GM23338 (cell line): ENCODE results near the gene DOCK1. TPM values are rescaled to one million over a fixed set of nuclear protein-coding genes. Genes with fewer than 3 reads are reported as not detected.

ENCODE experiments used
- ATAC-seq: fragments of 200-7000 bp; cut with Tn5 transposase; 3 replicates; pipeline ENCODE4 v1.9.1; 2020
- DNase-seq: peaks from one replicate; pipeline ENCODE4 v3.0.0-alpha.2; 2015; ENCODE audit warnings: low spot score
- H2AFZ ChIP-seq: fragments of 200-600 bp; sonication (generic); 2 replicates; pipeline ENCODE4 v1.8.0; 2016; ENCODE audit warnings: antibody characterized with exemption, mild to moderate bottlenecking, moderate library complexity
- H3F3A ChIP-seq: fragments of 200-600 bp; sonication (generic); replicated peaks from 2 replicates; pipeline ENCODE4 v1.8.0; 2017; ENCODE audit warnings: antibody characterized with exemption, mixed run types, low read depth
- H3K27ac ChIP-seq: fragments of 200-600 bp; sonication (generic); 2 replicates; pipeline ENCODE4 v1.6.1; 2016; ENCODE audit warnings: low read depth
- H3K27me3 ChIP-seq: fragments of 200-600 bp; sonication (generic); 2 replicates; pipeline ENCODE4 v1.8.0; 2016; ENCODE audit warnings: mild to moderate bottlenecking, mixed run types, moderate library complexity; ENCODE audit not compliant: insufficient read depth
- H3K36me3 ChIP-seq: fragments of 200-600 bp; sonication (generic); 2 replicates; pipeline ENCODE4 v1.8.0; 2016; ENCODE audit warnings: mild to moderate bottlenecking; ENCODE audit not compliant: insufficient read depth
- H3K4me1 ChIP-seq: fragments of 200-600 bp; sonication (generic); 2 replicates; pipeline ENCODE4 v1.8.0; 2016; ENCODE audit warnings: mild to moderate bottlenecking, moderate library complexity; ENCODE audit not compliant: insufficient read depth
- H3K4me2 ChIP-seq: fragments of 200-600 bp; sonication (generic); 2 replicates; pipeline ENCODE4 v1.7.1; 2017; ENCODE audit warnings: mixed run types
- H3K4me3 ChIP-seq: fragments of 200-600 bp; sonication (generic); 2 replicates; pipeline ENCODE4 v1.6.1; 2016; ENCODE audit warnings: mixed run types
- H3K79me2 ChIP-seq: fragments of 200-600 bp; sonication (generic); replicated peaks from 2 replicates; pipeline ENCODE4 v1.8.0; 2017; ENCODE audit warnings: mild to moderate bottlenecking; ENCODE audit not compliant: insufficient read depth
- H3K9me2 ChIP-seq: fragments of 200-600 bp; sonication (generic); 2 replicates; pipeline ENCODE4 v1.8.0; 2017; ENCODE audit not compliant: insufficient read depth
- H4K20me1 ChIP-seq: fragments of 200-600 bp; sonication (generic); replicated peaks from 2 replicates; pipeline ENCODE4 v1.8.0; 2017; ENCODE audit warnings: mild to moderate bottlenecking; ENCODE audit not compliant: insufficient read depth
- H3K27ac Mint-ChIP-seq: 2 replicates; pipeline ENCODE4 v1.8.0; 2020; ENCODE audit warnings: inconsistent platforms, mild to moderate bottlenecking, moderate library complexity, mixed read lengths
- H3K27me3 Mint-ChIP-seq: 3 replicates; pipeline ENCODE4 v1.8.0; 2022; ENCODE audit warnings: low read depth, mild to moderate bottlenecking, moderate library complexity, mixed read lengths, inconsistent platforms; ENCODE audit not compliant: insufficient read depth, poor library complexity
- H3K36me3 Mint-ChIP-seq: 3 replicates; pipeline ENCODE4 v1.8.0; 2021; ENCODE audit warnings: low read depth, mild to moderate bottlenecking, inconsistent platforms, moderate library complexity, mixed read lengths
- H3K4me1 Mint-ChIP-seq: 3 replicates; pipeline ENCODE4 v1.8.0; 2020; ENCODE audit warnings: mild to moderate bottlenecking, inconsistent platforms, mixed read lengths
- H3K4me3 Mint-ChIP-seq: 3 replicates; pipeline ENCODE4 v1.8.0; 2021; ENCODE audit warnings: moderate library complexity, mild to moderate bottlenecking, inconsistent platforms, mixed read lengths
- H3K9me3 Mint-ChIP-seq: 3 replicates; pipeline ENCODE4 v1.8.0; 2020; ENCODE audit warnings: moderate library complexity, mild to moderate bottlenecking, inconsistent platforms, mixed read lengths
- CREB1 ChIP-seq: fragments of 250-450 bp; sonication (Bioruptor Pico); IDR thresholded peaks from 2 replicates; pipeline ENCODE4 v1.5.0; 2020; ENCODE audit warnings: low read depth, mild to moderate bottlenecking, moderate library complexity
- CTCF ChIP-seq, 2 experiments: fragments of 200-600 bp in 1 of 2; sonication (generic) in 1 of 2; conservative IDR thresholded peaks; 2 replicates each; pipeline versions ENCODE4 v1.5.1 to v1.6.1; 2016 to 2017; ENCODE audit warnings: antibody characterized with exemption in 2 of 2, low read depth in 2 of 2, mild to moderate bottlenecking in 2 of 2, moderate library complexity in 1 of 2
- ETS1 ChIP-seq: IDR thresholded peaks from 2 replicates; pipeline ENCODE4 v1.6.1; 2016; ENCODE audit warnings: antibody characterized with exemption
- EZH2 ChIP-seq: fragments of 200-600 bp; sonication (generic); IDR thresholded peaks from one replicate; pipeline ENCODE4 v1.8.0; 2017; ENCODE audit warnings: antibody characterized with exemption, mild to moderate bottlenecking, low read depth; ENCODE audit not compliant: unreplicated experiment
- EZH2phosphoT487 ChIP-seq: fragments of 200-600 bp; sonication (generic); IDR thresholded peaks from one replicate; pipeline ENCODE4 v1.8.1; 2018; ENCODE audit warnings: antibody characterized with exemption; ENCODE audit not compliant: unreplicated experiment
- JUNB ChIP-seq: IDR thresholded peaks from one replicate; pipeline ENCODE4 v1.6.1; 2016; ENCODE audit warnings: antibody characterized with exemption; ENCODE audit not compliant: unreplicated experiment
- NANOG ChIP-seq: IDR thresholded peaks from 2 replicates; pipeline ENCODE4 v1.6.1; 2016; ENCODE audit warnings: antibody characterized with exemption, borderline replicate concordance
- POLR2AphosphoS5 ChIP-seq: IDR thresholded peaks from 2 replicates; pipeline ENCODE4 v1.6.1; 2016; ENCODE audit warnings: antibody characterized with exemption, low read depth
- REST ChIP-seq: IDR thresholded peaks from one replicate; pipeline ENCODE4 v1.6.1; 2018; ENCODE audit warnings: antibody characterized with exemption; ENCODE audit not compliant: unreplicated experiment
- STAT1 ChIP-seq: IDR thresholded peaks from one replicate; pipeline ENCODE4 v1.6.1; 2016; ENCODE audit warnings: antibody characterized with exemption; ENCODE audit not compliant: unreplicated experiment
- ZNF114 ChIP-seq: fragments of 250-450 bp; sonication (Bioruptor Pico); IDR thresholded peaks from 2 replicates; pipeline ENCODE4 v1.5.0; 2020; ENCODE audit warnings: mild to moderate bottlenecking, moderate library complexity
- ZNF331 ChIP-seq: fragments of 250-450 bp; sonication (Bioruptor Pico); IDR thresholded peaks from 2 replicates; pipeline ENCODE4 v1.5.0; 2020; ENCODE audit warnings: low read depth, mild to moderate bottlenecking, moderate library complexity
- ZNF462 ChIP-seq: fragments of 250-450 bp; sonication (Bioruptor Pico); IDR thresholded peaks from 2 replicates; pipeline ENCODE4 v1.5.0; 2020; ENCODE audit warnings: mild to moderate bottlenecking, moderate library complexity
- polyA plus RNA-seq: library from polyadenylated mRNA; unstranded; fragments of >200 nt; fragmentation: Nextera tagmentation; extraction: Ambion mirVana; gene quantifications from 2 replicates; pipeline ENCODE4 v1.2.1, GENCODE V29; 2016
- total RNA-seq: library from RNA; depleted of rRNA; stranded (reverse); fragments of >200 nt; shearing (Covaris generic); gene quantifications from 2 replicates; pipeline ENCODE4 v1.2.3, GENCODE V29; 2014

Gene DOCK1
- total and polyA plus RNA-seq, 2 experiments from 2014 or later, result 13.2 to 55.3 TPM

GRCh38 chr10:127413326-127413725 is 508.1 kb downstream of the DOCK1 start:
- no peak overlapping the region for H3K27ac Mint-ChIP-seq
- no peak overlapping the region for H3K4me3 Mint-ChIP-seq
- Histone ChIP-seq H3K79me2 (no peaks in the 10 kb centered on the region), H3F3A (no peaks in the 10 kb centered on the region), H3K36me3 (no peaks in the 10 kb centered on the region), H3K27me3 (no peaks in the 10 kb centered on the region), H2AFZ (no peak overlapping the region), H3K9me2 (no peaks in the 10 kb centered on the region), H3K4me1 (no peaks in the 10 kb centered on the region), H4K20me1 (0 out of 2 replicates have a peak, but pooled peaks cover 5% of the 10 kb centered on the region), H3K27ac (no peak overlapping the region), H3K4me3 (no peak overlapping the region), H3K4me2 (no peak overlapping the region)
- no peak for DNase-seq
- no peak for ATAC-seq
- H3K27me3 Mint-ChIP-seq, result peaks cover 9% of the 10 kb centered on the region
- H3K4me1 Mint-ChIP-seq, result peaks cover 5% of the 10 kb centered on the region; the same call in 2 of the 3 replicates
- no peak for TF ChIP-seq STAT1
- TF ChIP-seq NANOG, result no peak
- TF ChIP-seq EZH2phosphoT487, result no peak
- TF ChIP-seq JUNB, result no peak
- no peak for TF ChIP-seq CTCF (conservative IDR thresholded peaks at IDR 0.05; ENCODE audit: low read depth in 2 of 2)
- no peak for TF ChIP-seq REST
- TF ChIP-seq POLR2AphosphoS5, result no peak
- no peak for TF ChIP-seq ZNF331 (CRISPR knock-in tag)
- no peak for TF ChIP-seq CREB1
- no peak for TF ChIP-seq ZNF114 (CRISPR knock-in tag)
- no peak for TF ChIP-seq ETS1
- TF ChIP-seq ZNF462 (CRISPR knock-in tag), result no peak
- TF ChIP-seq EZH2, result no peak
- H3K9me3 Mint-ChIP-seq, result no peaks in the 10 kb centered on the region
- H3K36me3 Mint-ChIP-seq, result peaks cover 5% of the 10 kb centered on the region; the same call in 1 of the 3 replicates
